HG03460 (cell line): ENCODE results near the gene DSCAML1.
A peak's percentile ranks its signal among the peaks of the same experiment; 100 is the strongest.

Source experiments
- ATAC-seq: cut with Tn5 transposase; IDR thresholded peaks from one replicate; pipeline ENCODE4 v1.9.1; 2021; ENCODE audit not compliant: unreplicated experiment

Gene DSCAML1

DNA sequence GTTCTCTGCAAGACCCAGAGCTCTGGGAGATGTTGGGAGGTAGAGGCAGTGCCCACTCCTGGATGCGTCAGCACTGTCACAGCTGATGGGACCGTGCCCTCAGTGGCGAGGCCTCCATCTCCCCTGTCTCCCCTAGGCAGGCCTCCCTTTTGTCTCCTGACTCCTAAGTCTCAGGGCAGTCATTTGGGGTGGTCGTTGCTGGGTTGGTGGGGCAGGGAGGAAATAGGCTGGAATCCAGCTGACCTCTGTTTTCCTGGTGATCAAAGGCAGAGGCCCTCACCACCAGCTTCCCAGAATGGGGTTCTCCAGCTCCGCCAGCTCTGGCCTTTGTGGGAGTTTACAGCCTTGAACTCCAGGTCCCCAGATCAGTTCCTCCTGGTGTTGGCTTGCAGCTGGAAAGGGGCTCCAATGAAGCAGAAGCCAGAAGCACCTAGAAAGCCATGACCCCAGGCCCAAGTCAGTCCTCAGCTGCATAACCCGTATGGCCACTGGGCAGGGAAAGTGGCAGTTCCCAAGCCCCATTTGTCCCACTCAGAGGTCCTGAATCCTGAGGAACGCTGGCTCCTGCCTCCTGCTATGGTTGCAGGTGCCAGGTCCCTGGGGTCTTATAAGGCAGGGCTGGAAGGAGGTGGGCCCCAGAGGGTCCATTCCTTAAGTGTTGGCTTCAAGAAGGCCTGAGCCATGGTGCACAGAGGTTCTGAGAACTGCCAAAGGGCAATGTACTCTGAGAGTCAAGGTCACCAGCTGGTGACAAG, 34.8 kb upstream of the DSCAML1 start:
- ATAC-seq: no peak

DNA sequence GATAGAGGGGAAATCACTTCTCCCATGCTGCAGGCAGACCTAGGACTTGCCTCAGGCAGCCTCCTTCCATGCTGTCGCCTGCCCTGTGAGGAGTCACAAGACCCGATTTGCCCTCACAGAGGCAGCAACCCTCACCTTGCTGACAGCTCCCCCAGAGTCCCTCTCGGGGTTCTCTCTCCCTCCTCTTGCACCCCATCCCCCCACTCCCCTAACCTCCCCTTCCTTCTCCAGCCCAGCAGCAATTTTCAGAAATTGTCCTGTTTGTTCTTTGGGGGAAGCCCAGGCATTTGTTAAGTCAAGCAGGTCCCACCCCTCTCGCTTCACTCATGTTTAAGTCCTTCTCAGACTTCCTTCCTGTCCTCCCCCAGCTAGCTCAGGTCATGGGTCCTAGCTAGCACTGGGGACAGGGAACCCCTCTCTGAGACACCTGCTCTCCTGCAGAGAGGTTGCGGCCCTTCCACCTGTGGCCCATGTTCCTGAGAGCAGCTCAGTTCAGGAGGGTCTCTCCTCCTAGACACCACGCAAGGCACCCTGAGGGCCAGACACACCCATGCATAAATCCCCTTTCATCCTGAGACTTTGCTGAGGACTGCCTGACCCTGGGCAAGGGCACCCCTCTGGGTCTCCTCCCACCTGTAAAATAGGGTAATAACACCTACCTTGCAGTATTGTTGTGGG, 33.8 kb upstream of the DSCAML1 start:
- no peak for ATAC-seq

DNA sequence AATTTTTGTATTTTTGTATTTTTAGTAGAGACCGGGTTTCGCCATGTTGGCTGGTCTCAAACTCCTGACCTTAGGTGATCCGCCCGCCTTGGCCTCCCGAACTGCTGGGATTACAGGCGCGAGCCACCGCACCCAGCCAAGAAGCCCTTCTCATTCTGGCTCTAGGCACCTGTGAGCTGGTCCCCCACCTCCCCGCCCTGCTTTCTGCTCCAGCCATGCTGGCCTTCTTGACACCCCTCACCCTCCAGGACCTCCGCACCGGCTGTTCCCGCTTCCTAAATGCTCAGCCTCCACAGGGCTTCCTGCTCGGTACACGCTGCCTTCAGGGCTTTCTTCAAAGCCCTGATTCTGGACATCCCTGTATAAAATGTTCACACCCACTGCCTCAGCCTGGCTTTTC, 33.1 kb upstream of the DSCAML1 start:
- ATAC-seq: no peak

DNA sequence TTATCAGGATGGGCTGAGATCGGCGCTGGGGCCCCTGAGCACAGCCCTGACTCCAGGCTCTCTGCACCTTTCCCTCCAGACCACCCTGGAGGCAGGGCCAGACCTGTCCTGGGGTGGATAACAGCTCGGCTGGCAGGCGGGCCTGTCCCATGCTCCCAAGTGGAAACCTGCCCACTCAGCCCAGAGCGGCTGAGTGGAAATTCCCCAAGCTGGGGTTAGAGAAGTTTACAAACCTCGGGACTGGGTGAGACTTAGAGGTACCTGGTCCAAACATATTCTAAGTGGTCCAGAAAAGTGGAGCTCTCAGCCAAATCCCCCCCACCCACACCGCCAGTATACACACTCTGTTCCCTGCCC, 32.3 kb upstream of the DSCAML1 start:
- ATAC-seq: no peak

DNA sequence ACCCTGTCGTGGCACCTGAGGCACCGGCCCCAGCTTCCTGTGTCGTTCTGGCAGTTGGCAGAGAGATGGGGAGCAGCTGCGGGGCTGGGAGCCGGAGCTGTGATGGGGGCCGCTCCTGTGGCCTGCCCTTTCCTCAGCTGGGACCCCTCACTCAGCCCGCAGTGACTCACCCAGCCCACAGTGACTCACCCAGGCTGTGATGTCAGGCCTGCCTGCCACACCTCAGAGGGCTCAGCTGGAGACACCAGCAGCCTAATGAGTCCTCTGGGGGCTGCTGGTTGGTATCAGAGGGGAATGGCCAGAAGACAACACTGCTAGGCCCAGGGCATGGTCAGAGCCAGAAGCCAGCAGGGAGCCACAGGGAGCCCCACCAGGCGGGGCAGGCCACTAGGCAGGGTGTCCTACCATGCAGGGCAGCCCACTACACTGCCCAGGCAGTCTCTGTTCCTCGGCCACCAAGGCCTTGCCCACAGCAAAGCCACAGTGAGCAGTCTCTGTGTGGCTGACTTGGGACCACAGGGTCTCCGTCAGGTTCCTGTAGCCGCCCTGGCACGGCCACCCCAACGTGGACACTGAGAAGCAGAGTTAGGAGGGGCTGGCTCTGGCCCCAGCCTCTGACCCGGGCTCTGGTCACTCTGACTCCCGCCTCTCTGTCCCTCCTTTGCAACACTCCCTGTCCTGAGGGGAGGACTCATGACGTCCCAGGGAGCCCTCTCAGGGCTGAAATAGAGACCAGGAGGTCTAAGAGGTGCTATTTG, 31.8 kb upstream of the DSCAML1 start:
- ATAC-seq: peak; percentile 61

DNA sequence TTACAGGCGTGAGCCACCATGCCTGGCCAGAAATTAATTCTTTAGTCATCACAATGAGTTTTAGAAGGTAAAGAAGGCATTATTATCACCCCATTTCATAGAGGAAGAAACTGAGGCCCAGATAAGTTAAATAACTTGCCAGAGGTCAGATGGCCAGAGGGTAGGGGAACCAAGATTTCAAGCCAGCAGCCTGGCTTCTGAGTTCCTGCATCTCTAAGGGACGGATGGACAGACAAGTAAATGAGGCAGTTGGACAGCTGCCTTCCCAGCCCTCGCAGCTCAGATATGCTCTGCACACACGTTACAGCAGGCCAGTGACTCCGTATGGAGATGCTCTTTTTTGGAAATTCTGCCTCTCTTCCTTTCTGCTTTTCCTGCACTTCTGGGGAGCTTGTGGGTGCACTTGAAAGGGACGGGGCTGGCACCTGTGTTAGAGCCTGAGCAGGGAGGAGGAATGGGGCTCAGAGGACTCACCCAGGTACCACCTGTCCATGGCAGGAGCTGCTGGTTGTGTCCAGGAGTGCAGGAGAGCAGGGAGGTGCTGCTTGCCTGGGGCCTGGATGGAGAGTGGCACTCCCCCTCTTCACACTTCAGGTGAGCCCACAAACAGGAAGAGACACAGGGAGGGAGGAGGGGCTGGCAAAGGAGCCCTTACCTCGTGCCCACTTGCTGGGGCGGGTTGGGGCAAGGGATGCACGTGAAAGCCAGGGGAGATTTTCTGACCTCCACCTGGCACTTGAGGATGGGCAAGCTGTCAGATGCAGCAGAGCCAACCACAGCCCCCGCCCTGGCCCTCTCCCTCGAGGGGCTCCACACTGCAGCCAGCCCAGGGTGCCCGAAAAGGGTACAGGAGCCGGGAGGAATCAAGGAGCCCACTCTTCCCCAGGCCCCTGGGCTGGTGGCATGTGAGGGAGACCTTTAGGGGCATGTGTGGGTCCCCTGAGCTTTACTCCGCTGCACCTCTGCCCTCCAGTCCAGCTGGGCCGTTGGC, 30.8 kb upstream of the DSCAML1 start:
- ATAC-seq: peak; percentile 15

DNA sequence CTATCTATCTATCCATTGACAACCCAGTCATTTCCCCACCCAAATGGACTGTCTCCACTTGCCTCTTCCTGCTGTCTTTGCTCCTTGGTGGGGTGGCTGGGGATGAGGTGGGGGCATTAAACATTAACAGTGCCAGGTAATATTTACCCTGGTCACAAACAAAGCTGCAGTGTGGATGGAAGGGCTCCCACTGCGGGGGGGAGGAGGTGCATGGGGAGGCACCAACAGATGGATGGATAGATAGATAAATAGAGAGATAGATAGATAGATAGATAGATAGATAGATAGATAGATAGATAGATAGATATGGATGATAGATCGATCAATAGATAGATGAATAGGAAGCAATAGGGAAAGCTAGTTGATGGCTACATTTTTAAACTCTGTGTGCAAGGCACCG, 29.8 kb upstream of the DSCAML1 start:
- no peak for ATAC-seq

DNA sequence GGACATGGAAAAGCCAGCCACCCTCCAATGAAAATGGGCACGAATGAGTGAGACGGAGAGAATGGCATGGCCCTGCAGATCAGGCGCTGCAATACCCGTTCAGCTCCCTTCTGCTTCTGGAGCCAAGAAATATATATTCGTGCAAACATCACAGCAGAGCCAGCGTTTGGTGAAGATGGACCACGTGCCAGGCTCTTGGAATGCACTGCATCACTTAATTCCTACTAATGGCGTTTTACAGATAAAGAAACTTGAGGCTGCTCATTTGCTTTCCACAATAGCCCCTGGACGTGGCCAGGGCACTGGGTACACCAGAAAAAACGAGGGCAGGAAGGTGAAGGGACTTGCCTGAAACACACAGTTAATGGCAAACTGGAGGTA, 29.2 kb upstream of the DSCAML1 start:
- ATAC-seq: no peak

DNA sequence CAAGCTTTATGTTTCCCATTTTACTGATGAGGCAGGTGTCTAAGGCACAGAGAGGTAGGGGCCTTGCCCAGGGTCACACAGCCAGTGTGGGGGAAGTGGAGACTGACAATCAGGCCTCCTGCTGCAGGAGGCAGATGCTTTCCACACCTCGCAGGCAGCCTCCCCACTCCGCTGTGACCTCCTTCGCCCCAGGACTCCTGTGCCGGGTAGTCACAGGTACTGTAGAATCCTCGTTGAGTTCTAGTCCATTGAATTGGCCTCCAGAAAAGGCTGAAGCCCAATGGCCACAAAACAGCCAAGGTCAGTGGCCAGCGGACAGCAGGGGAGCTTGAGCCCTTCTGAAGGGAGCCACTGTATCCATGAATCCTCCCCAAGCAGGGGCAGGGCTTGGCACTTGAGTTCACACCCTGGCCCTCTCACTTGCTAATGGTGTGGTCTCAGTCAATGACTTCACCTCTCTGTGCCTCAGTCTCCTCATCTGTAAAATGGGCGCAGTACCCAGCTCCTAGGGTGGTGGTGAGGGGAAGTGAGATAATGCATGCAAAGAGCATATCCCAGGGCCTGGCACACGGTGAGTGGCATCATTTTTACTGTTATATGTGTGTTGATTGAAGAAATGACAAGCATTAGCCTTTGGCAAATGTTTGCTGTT, 28.6 kb upstream of the DSCAML1 start:
- ATAC-seq: no peak

DNA sequence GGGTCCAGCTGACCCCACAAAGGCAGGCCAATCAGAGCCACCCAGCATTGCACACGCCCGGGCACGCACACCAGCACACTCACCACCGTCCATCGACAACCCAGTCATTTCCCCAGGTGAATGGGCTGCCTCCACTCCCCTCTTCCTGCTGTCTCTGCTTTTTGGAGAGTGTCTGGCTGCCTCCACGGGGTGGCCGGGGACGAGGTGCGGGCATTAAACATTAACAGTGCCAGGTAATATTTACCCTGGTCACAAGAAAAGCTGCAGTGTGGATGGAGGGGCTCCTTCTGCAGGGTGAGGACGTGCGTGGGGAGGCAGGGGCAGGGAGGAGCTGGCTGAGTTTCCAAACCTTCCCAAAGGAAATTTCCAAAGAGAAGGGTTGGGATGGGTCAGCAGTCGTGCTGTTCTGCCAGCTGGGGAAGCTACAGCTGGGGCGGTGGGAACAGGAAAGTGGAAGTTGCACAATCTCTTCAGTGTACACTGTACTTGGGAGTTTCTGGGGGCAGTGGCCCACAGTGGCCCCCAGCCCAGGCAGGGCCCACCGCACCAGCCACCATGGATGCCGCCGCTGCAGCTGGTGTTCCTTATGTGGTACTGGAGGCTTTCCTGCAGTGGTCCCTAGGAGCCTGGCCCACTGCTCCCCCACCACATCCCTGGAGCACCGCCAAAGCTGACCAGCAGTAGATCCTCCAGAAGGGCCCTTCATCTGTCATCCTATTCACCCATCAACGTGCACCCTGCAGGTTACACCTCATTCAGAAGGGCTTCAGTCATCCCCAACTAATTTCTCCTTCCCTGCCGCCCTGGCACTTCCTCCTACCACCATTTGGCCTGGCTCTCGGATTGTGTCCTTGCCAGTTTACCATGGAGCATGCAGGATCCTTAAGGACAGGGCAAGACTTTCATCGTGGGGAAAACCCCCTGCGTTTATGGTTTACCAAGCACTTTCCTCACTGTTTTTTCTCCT, 27.8 kb upstream of the DSCAML1 start, which contains the start of gene FXYD2:
FXYD2 (minus strand) TSS at position 174 of the 967 bp plus-strand sequence; CDS start at position 108, 66 bp downstream.
- no peak for ATAC-seq

DNA sequence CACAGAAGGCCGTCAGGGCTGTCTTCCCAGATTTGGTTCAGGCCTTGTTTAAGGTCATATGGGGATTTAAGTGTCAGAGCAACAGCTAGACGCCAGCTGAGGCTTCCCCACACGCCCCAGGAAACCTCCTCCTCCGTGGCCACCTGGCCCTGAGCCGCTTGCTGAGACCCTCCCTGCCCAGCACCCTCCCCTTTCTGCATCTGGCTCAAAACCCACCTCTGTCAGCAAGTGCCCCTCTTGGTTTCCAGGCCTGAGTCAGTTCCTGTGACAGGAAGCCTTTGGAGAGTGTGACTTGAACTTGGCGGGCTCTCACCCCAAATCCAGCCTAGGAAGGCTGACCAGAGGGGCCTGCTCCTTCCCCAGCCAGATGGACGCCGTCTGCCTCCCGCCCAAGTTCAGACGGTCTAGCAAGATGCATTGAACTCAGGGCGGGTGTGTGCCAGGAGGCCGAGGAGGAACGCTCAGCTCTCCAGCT, 27.0 kb upstream of the DSCAML1 start:
- no peak for ATAC-seq

DNA sequence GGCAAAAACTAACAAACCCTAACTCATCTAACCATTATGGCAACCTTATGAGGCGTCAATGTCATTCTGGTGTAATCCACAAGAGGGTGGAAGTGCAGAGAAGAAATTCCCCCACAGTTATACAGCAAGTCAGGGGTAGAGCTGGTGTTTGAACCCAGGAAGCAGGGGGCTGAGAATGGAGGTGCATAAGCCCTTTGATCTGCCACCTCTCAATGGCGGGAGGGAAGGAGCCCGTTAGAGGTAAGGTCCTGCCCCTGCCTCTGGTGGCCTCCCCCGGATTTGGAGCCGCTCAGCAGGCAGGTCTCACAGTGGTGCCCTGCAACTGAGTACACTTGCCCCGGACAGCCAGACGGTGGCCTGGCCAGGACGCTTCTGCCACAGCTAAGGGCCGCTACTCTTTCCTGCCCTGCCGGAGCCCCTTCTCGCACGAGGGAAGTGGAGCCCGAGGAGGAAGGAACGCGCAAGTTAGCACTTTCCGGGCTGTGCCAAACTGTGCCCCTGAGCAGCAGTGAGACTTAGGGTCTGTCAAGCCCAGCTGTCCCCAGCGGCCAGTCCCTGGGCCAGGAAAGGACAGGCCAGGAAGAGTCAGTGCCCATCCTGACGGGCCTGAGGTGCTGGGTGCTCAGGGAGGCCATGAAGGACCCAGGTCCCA, 26.4 kb upstream of the DSCAML1 start:
- ATAC-seq: no peak

DNA sequence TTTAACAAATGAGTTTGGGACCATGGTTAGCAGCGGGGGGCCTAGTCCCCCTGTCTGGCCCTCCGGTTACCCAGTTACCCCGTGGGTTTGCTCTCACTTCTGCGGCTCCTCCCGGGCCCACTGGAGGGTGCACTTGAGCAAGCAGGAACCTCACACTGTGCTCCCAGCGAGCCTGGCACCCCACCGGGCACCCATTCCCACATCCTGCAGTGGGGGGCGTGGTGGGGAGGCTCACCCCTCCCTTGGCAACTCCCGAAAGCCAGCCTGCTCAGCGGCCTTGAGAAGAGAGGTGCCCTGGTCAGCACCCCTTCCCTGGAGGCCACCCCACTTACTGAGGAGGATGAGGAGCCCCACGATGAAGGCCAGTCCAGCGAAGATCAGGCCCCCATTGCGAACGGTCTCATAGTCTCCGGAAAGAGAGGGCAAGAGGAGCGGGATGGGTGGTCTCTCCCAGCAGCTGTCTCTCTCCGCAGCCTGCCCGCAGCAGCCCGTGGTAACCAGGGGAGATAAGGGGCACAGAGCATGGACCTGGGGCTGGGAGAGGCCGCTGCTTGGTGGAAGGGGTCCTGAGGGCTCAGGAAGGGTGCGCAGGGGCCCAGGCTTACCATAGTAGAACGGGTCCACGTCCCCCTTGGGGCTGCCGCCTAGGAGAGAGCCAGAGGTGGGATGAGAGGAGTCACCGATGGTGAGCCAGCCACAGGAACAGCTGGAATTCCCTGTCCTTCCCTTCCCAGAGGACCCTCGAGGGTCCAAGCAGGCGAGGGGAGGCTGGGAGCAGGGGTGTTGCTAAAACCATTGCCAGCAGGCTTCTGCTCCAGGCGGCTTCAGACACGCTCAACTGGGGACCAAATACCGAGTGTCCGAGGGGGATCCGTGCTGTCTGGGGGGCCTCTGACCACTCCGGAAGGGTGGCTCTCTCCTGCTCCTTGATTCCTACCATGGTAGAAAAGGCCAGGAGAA, 25.3 kb upstream of the DSCAML1 start:
- no peak for ATAC-seq

DNA sequence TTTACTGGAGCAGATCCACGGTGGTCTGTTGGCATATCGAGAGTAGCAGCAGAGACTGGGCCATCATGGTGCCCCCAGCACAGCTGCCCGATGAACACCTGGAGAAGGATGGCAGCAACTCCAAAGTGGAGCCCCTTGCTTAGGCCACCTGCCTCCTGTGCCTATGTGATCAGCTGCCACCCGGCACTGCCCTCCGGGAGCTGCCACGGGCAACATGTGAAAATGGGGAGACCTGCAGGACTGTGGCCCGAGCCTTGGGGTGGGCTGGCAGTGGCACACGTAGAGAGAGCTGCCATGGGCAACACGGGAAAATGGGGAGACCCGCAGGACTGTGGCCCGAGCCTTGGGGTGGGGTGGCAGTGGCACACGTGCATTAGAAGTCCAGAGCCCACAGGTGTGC, 24.4 kb upstream of the DSCAML1 start:
- no peak for ATAC-seq

DNA sequence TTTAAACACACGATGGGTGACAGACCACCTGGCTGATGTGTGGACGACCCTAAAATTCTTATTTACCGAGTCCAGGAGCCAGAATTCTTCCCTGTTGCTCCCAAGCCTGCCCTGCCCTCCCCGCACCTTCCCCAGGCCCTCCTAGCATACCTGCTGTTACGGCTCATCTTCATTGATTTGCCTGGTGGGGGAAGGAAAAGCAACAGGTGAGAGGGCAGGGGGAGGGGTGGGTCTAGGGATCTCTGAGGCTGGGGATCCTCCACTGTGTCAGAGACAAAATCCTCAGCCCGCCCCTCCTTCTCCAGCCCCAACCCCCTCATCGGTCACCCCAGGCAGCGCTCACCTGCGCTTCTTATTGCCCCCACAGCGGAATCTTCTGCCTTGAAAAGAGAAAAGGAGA, 23.5 kb upstream of the DSCAML1 start:
- ATAC-seq: no peak

DNA sequence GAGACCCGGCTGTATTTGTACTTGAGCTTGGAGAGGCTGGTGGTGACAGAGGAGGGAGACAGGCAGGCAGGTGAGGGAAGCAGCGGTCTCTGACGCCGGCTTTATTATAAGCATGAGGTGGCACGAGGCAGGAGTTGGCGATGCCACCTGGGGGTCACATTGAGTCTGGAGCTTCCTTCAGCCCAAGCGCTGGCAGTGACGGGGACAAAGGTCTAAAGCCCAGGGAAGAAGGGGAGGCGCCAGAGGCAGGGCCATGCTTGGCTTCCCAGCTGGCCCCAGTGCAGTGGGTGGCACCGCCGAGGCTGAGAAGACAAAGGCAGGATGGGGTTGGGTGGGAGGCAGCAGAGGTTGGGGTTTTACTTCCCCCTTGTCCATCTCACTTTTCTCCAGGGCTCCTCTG, 23.1 kb upstream of the DSCAML1 start:
- no peak for ATAC-seq
